T-cell (primary cell): ENCODE measurements around the gene MFSD2A. TPM values are rescaled to one million over a fixed set of nuclear protein-coding genes. Genes with fewer than 3 reads are reported as not detected.

Experiments
- ATAC-seq, 4 experiments: fragments of 200-7000 bp in 3 of 4; fragments of 150-1000 bp in 1 of 4; cut with Tn5 transposase; replicated peaks in 1 of 4; 1 replicate in 3 of 4; 2 replicates in 1 of 4; pipeline ENCODE4 v1.10.0; 2021; ENCODE audit warnings: moderate library complexity in 3 of 4, mild to moderate bottlenecking in 2 of 4, moderate number of reproducible peaks in 1 of 4
- CTCF ChIA-PET, 2 donors: fragments of 300-600 bp; sonication (Branson Sonifier 250); formaldehyde crosslinking; loops; one replicate each; lab custom pipeline; 2022; ENCODE audit warnings: antibody characterized with exemption in 2 of 2; lab: Charles Lee
- POLR2A ChIA-PET, 2 donors: fragments of 300-600 bp; sonication (Branson Sonifier 250); formaldehyde crosslinking; loops; one replicate each; lab custom pipeline; 2022; ENCODE audit warnings: antibody characterized with exemption in 2 of 2; lab: Charles Lee
- DNase-seq, 35 experiments: peaks; one replicate each; pipeline versions ENCODE4 v3.0.0 to v3.0.0-alpha.2; 2013 to 2023
- H3K27ac ChIP-seq: one replicate; pipeline ENCODE4 v1.5.1; 2013; ENCODE audit warnings: low read length
- H3K27me3 ChIP-seq, 2 experiments: replicated peaks in 1 of 2; 1 replicate in 1 of 2; 2 replicates in 1 of 2; pipeline versions ENCODE4 v1.6.1 to v1.7.0; 2013; ENCODE audit warnings: low read length in 1 of 2, mixed read lengths in 1 of 2; ENCODE audit not compliant: control insufficient read depth in 2 of 2, insufficient read depth in 2 of 2; ENCODE audit errors: extremely low read depth in 1 of 2
- H3K36me3 ChIP-seq, 2 donors: 1 replicate in 1 of 2; 2 replicates in 1 of 2; pipeline versions ENCODE4 v1.6.1 to v1.7.0; 2013; ENCODE audit warnings: low read length in 1 of 2; ENCODE audit not compliant: control insufficient read depth in 2 of 2, insufficient read depth in 1 of 2; ENCODE audit errors: extremely low read depth in 1 of 2
- H3K4me1 ChIP-seq, 2 experiments: 1 replicate in 1 of 2; 2 replicates in 1 of 2; pipeline versions ENCODE4 v1.6.1 to v1.7.0; 2013; ENCODE audit warnings: low read length in 2 of 2, mixed read lengths in 1 of 2; ENCODE audit not compliant: insufficient read depth in 2 of 2, control insufficient read depth in 1 of 2; ENCODE audit errors: extremely low read depth in 1 of 2
- H3K4me3 ChIP-seq, 2 donors: 1 replicate in 1 of 2; 2 replicates in 1 of 2; pipeline versions ENCODE4 v1.5.1 to v1.7.0; 2013; ENCODE audit warnings: mild to moderate bottlenecking in 2 of 2, low read length in 1 of 2, moderate library complexity in 1 of 2; ENCODE audit not compliant: control insufficient read depth in 1 of 2; ENCODE audit errors: extremely low read depth in 1 of 2
- H3K9me3 ChIP-seq: 2 replicates; pipeline ENCODE4 v1.7.0; 2013
- H3K27ac Mint-ChIP-seq, 2 donors: one replicate each; pipeline ENCODE4 v1.8.0; 2020 to 2021; ENCODE audit warnings: mild to moderate bottlenecking in 2 of 2, mixed read lengths in 2 of 2
- H3K27me3 Mint-ChIP-seq, 2 donors: one replicate each; pipeline ENCODE4 v1.8.0; 2021 to 2022; ENCODE audit warnings: mixed read lengths in 2 of 2
- H3K36me3 Mint-ChIP-seq: one replicate; pipeline ENCODE4 v1.8.0; 2021; ENCODE audit warnings: mixed read lengths
- H3K4me1 Mint-ChIP-seq, 3 donors: one replicate each; pipeline ENCODE4 v1.8.0; 2020 to 2022; ENCODE audit warnings: mixed read lengths in 3 of 3, mild to moderate bottlenecking in 1 of 3
- H3K4me3 Mint-ChIP-seq, 3 donors: one replicate each; pipeline ENCODE4 v1.8.0; 2020 to 2022; ENCODE audit warnings: mild to moderate bottlenecking in 3 of 3, mixed read lengths in 3 of 3, moderate library complexity in 3 of 3
- H3K9me3 Mint-ChIP-seq, 3 donors: one replicate each; pipeline ENCODE4 v1.8.0; 2020 to 2022; ENCODE audit warnings: mixed read lengths in 3 of 3
- WGBS: methylation state at CpG from one replicate; pipeline ENCODE4 v1.1.5; 2013; ENCODE audit warnings: missing lambda C conversion rate; ENCODE audit not compliant: insufficient coverage; 5-methylcytosine and 5-hydroxymethylcytosine counted together
- total RNA-seq, 35 experiments: library from RNA in 6 of 35; stranded (reverse) in 6 of 35; fragments of 120-200 nt in 1 of 35; gene quantifications; one replicate each; pipeline versions ENCODE4 v1.2.1 to v1.2.4 and lab custom pipeline; 2013 to 2026

MFSD2A gene
- total RNA-seq, 5 donors from 2014 or later (not counting 1 experiment from before 2014, with no cell fraction given), result 0.39 to 3.5 (median 1.4) TPM

DNA sequence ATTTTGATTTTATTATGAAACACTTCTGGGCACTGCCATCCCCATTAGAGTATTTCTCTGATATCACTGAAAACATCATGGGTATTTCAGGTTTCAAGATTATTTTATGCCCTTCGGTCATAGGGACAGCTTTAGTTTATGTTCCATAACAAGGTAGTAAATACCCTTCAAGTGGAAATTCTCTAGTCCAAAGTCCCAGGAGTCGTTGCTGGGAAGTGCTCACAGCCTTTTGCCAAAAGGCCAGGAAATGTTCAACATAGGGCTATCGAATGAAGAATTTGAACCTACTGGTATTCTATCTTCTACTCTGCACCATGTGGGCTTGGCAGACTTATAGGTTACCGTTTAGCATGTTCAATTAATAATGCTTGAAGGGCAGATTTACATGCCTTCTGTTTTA is 7.7 kb upstream of the MFSD2A start:
- ATAC-seq (no peak), DNase-seq (no peak)
- H3K36me3 Mint-ChIP-seq, result no peaks in the 10 kb centered on the region
- no peaks in the 10 kb centered on the region for H3K36me3 ChIP-seq
- H3K4me1 Mint-ChIP-seq, result no peaks in the 10 kb centered on the region
- ChIA-PET POLR2A (interaction anchor here in 1 of 2 donors (0.7 kb wide), 1 partner anchor 569 kb away, joined by 3 read pairs; no protein-coding TSS in a partner anchor), CTCF (no interaction called here)
- peaks cover 2 to 4% of the 10 kb centered on the region in 2 donors for H3K27me3 Mint-ChIP-seq
- H3K9me3 Mint-ChIP-seq, result no peaks in the 10 kb centered on the region
- no peak overlapping the region for H3K27ac Mint-ChIP-seq
- H3K4me1 ChIP-seq, result no peaks in the 10 kb centered on the region
- H3K27ac ChIP-seq, result no peak overlapping the region
- no peaks in the 10 kb centered on the region for H3K9me3 ChIP-seq
- no peak overlapping the region for H3K4me3 ChIP-seq
- WGBS, result 60% methylated on average over 1 of the region's 4 CpGs
- H3K27me3 ChIP-seq, result peaks cover 0 to 2% of the 10 kb centered on the region in 2 experiments
- H3K4me3 Mint-ChIP-seq, result no peak overlapping the region

DNA sequence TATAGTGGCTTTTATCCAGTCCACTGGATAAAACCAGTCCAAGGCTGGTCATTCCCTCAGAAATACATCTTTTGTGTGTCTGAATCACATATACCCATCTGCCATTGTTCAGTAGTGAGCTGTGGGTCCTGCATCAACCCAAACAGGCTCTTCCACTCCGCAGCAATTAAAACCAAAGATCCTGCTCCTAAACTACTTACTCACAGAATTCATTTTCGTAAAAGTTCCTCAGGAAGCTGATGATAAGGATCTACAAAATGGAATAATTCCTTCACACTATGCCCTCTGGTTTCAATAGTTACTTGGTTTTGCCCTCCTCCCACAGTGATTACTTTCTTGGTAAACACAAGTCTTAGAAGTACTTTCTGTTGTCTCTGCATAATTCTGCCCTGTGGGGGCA is 5.1 kb upstream of the MFSD2A start:
- H3K27me3 ChIP-seq, result peaks cover 0 to 2% of the 10 kb centered on the region in 2 experiments
- H3K27ac ChIP-seq, result no peak overlapping the region
- H3K36me3 Mint-ChIP-seq, result no peaks in the 10 kb centered on the region
- no peak for ATAC-seq
- ChIA-PET CTCF (no interaction called here), POLR2A (no interaction called here)
- no peak overlapping the region for H3K4me3 ChIP-seq
- no peaks in the 10 kb centered on the region for H3K27me3 Mint-ChIP-seq
- no peak overlapping the region for H3K27ac Mint-ChIP-seq
- no peaks in the 10 kb centered on the region for H3K9me3 ChIP-seq
- H3K9me3 Mint-ChIP-seq, result no peaks in the 10 kb centered on the region
- no CpG with 5 or more reads among the region's 2 CpGs for WGBS
- peaks cover 0 to 6% of the 10 kb centered on the region in 2 experiments for H3K4me1 ChIP-seq
- DNase-seq, result no peak
- peaks cover 6 to 8% (median 6%) of the 10 kb centered on the region in 3 donors for H3K4me1 Mint-ChIP-seq
- H3K4me3 Mint-ChIP-seq, result no peak overlapping the region
- H3K36me3 ChIP-seq, result no peaks in the 10 kb centered on the region

DNA sequence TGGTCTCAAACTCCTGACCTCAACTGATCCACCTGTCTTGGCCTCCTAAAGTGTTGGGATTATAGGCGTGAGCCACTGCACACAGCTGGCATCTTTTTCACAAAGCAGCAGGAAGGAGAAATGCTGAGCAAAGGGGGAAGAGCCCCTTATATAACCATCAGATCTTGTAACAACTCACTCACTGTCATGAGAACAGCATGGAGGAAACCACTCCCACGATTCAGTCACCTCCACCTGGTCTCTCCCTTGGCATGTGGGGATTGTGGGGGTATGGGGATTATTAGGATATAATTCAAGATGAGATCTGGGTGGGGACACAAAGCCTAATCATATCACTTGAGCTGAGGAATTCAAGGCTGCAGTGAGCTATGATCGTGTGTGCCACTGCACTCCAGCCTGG is 3.0 kb upstream of the MFSD2A start:
- ChIA-PET POLR2A (interaction anchor here in 1 of 2 donors (0.5 kb wide), 1 partner anchor 8 kb away, joined by 3 read pairs; no protein-coding TSS in a partner anchor), CTCF (interaction anchor here in 1 of 2 donors (0.7 kb wide), 1 partner anchor 446 kb away, joined by 4 read pairs; no protein-coding TSS in a partner anchor)
- WGBS, result no CpG with 5 or more reads among the region's 3 CpGs

GRCh38 chr1:39952359-39953110 is 2.4 kb upstream of the MFSD2A start:
- Mint-ChIP-seq H3K9me3 (no peaks in the 10 kb centered on the region), H3K36me3 (no peaks in the 10 kb centered on the region), H3K4me3 (no peak overlapping the region), H3K27ac (no peak overlapping the region), H3K4me1 (peaks cover 20 to 22% (median 21%) of the 10 kb centered on the region in 3 donors), H3K27me3 (no peaks in the 10 kb centered on the region)
- no peak for DNase-seq
- Histone ChIP-seq H3K4me1 (peaks cover 3 to 22% of the 10 kb centered on the region in 2 experiments), H3K9me3 (no peaks in the 10 kb centered on the region), H3K27ac (no peak overlapping the region), H3K4me3 (no peak overlapping the region), H3K27me3 (peaks cover 0 to 8% of the 10 kb centered on the region in 2 experiments), H3K36me3 (no peaks in the 10 kb centered on the region)
- ATAC-seq, result no peak
- POLR2A ChIA-PET, result interaction anchor here in 1 of 2 donors (0.5 to 0.7 kb wide), 2 partner anchors 9 to 106 kb away, joined by 3 to 4 read pairs; no protein-coding TSS in a partner anchor
- CTCF ChIA-PET, result interaction anchor here in 1 of 2 donors (0.5 to 1.5 kb wide), 3 partner anchors 22 to 721 kb away, joined by 4 read pairs; no protein-coding TSS in a partner anchor
- 100% methylated on average over 6 of the region's 8 CpGs for WGBS

More for the DNA sequence above, 3.0 kb upstream of the MFSD2A start:
- no peaks in the 10 kb centered on the region for H3K36me3 Mint-ChIP-seq
- H3K9me3 Mint-ChIP-seq, result no peaks in the 10 kb centered on the region
- H3K27ac ChIP-seq, result no peak overlapping the region
- H3K4me1 Mint-ChIP-seq, result peaks cover 18 to 21% (median 19%) of the 10 kb centered on the region in 3 donors
- ATAC-seq (no peak), DNase-seq (no peak)
- H3K4me3 Mint-ChIP-seq, result no peak overlapping the region
- H3K4me1 ChIP-seq, result peaks cover 3 to 22% of the 10 kb centered on the region in 2 experiments
- no peaks in the 10 kb centered on the region for H3K27me3 Mint-ChIP-seq
- H3K9me3 ChIP-seq, result no peaks in the 10 kb centered on the region
- no peaks in the 10 kb centered on the region for H3K36me3 ChIP-seq
- H3K27ac Mint-ChIP-seq, result no peak overlapping the region
- H3K27me3 ChIP-seq, result peaks cover 0 to 8% of the 10 kb centered on the region in 2 experiments
- no peak overlapping the region for H3K4me3 ChIP-seq

- WGBS, result 67% methylated on average over 11 of the region's 17 CpGs
- CTCF ChIA-PET, result no interaction called here
- Histone ChIP-seq H3K4me1 (peaks cover 3 to 22% of the 10 kb centered on the region in 2 experiments), H3K27me3 (peaks cover 0 to 8% of the 10 kb centered on the region in 2 experiments), H3K36me3 (no peaks in the 10 kb centered on the region), H3K9me3 (no peaks in the 10 kb centered on the region), H3K4me3 (peak overlapping the region in 1 of 2 donors; percentile 48), H3K27ac (no peak overlapping the region)
- ATAC-seq, result no peak
- Mint-ChIP-seq H3K4me1 (peaks cover 20 to 22% (median 21%) of the 10 kb centered on the region in 3 donors), H3K36me3 (no peaks in the 10 kb centered on the region), H3K27ac (no peak overlapping the region), H3K9me3 (no peaks in the 10 kb centered on the region), H3K4me3 (peak overlapping the region; percentile 87 to 91 (median 87)), H3K27me3 (no peaks in the 10 kb centered on the region)
- POLR2A ChIA-PET, result no interaction called here
- no peak for DNase-seq
These were observed 548 bp upstream of the MFSD2A start for GRCh38 chr1:39954324-39954869.
